Activated T-cell treated with anti-CD3 and anti-CD28 coated beads, Interleukin-2, amount 50 U/mL, for 72 hours (primary cell): Measurements from ENCODE around the gene RPTOR. TPM values are rescaled to one million over a fixed set of nuclear protein-coding genes. Genes with fewer than 3 reads are reported as not detected.

ENCODE experiments used
- ATAC-seq, 2 donors: fragments of 150-1000 bp; cut with Tn5 transposase; replicated peaks in 1 of 2; 2 replicates each; pipeline ENCODE4 v1.10.0; 2021; ENCODE audit warnings: moderate library complexity in 2 of 2, mild to moderate bottlenecking in 1 of 2
- DNase-seq, 2 donors: peaks; one replicate each; pipeline ENCODE4 v3.0.0; 2021 to 2022; ENCODE audit warnings: mixed read lengths in 1 of 2
- H3K27ac Mint-ChIP-seq: one replicate; pipeline ENCODE4 v1.8.0; 2022; ENCODE audit warnings: mild to moderate bottlenecking, moderate library complexity, mixed read lengths
- H3K27me3 Mint-ChIP-seq: one replicate; pipeline ENCODE4 v1.8.0; 2022; ENCODE audit warnings: low read depth, mixed read lengths
- H3K36me3 Mint-ChIP-seq, 2 donors: one replicate each; pipeline ENCODE4 v1.8.0; 2022; ENCODE audit warnings: mixed read lengths in 2 of 2, mild to moderate bottlenecking in 1 of 2; ENCODE audit not compliant: insufficient read depth in 2 of 2
- H3K4me1 Mint-ChIP-seq: one replicate; pipeline ENCODE4 v1.8.0; 2022; ENCODE audit warnings: low read depth, mixed read lengths
- H3K4me3 Mint-ChIP-seq, 2 donors: one replicate each; pipeline ENCODE4 v1.8.0; 2022; ENCODE audit warnings: mild to moderate bottlenecking in 2 of 2, mixed read lengths in 2 of 2, moderate library complexity in 2 of 2
- H3K9me3 Mint-ChIP-seq, 2 donors: one replicate each; pipeline ENCODE4 v1.8.0; 2022; ENCODE audit warnings: mixed read lengths in 2 of 2
- total RNA-seq, 2 donors: library from RNA; stranded (reverse); gene quantifications; one replicate each; pipeline ENCODE4 v1.2.3, GENCODE V29; 2022

RPTOR gene
- total RNA-seq, 2 donors from 2014 or later, result 50.8 to 62.0 TPM

- Mint-ChIP-seq H3K4me3 (peak overlapping the region; percentile 75 to 81), H3K27me3 (no peaks in the 10 kb centered on the region), H3K4me1 (peaks cover 95% of the 10 kb centered on the region), H3K36me3 (peaks cover 21 to 39% of the 10 kb centered on the region in 2 donors), H3K27ac (peak overlapping the region; percentile 38), H3K9me3 (no peaks in the 10 kb centered on the region)
- ATAC-seq, result no peak
- DNase-seq, result no peak
Measured at GRCh38 chr17:80895366-80895765, 350.7 kb downstream of the RPTOR start.

- DNase-seq (no peak), ATAC-seq (no peak)
- peak overlapping the region in 1 of 2 donors; percentile 18 for H3K4me3 Mint-ChIP-seq
- H3K4me1 Mint-ChIP-seq, result peaks cover 80% of the 10 kb centered on the region
- no peaks in the 10 kb centered on the region for H3K9me3 Mint-ChIP-seq
- H3K27me3 Mint-ChIP-seq, result no peaks in the 10 kb centered on the region
- peaks cover 12 to 37% of the 10 kb centered on the region in 2 donors for H3K36me3 Mint-ChIP-seq
- peak overlapping the region; percentile 30 for H3K27ac Mint-ChIP-seq
Measured at GRCh38 chr17:80898716-80899115, 354.1 kb downstream of the RPTOR start.

- no peak overlapping the region for H3K27ac Mint-ChIP-seq
- H3K4me1 Mint-ChIP-seq, result peaks cover 71% of the 10 kb centered on the region
- H3K27me3 Mint-ChIP-seq, result no peaks in the 10 kb centered on the region
- peak; percentile 86 to 87 for DNase-seq
- H3K9me3 Mint-ChIP-seq, result no peaks in the 10 kb centered on the region
- peak overlapping the region; percentile 17 to 32 for H3K4me3 Mint-ChIP-seq
- ATAC-seq, result peak; percentile 77 to 82
- H3K36me3 Mint-ChIP-seq, result peaks cover 6 to 37% of the 10 kb centered on the region in 2 donors
Measured at GRCh38 chr17:80899402-80900268, 355.0 kb downstream of the RPTOR start.

- ATAC-seq, result peak in 1 of 2 donors; percentile 47
- H3K4me3 Mint-ChIP-seq, result peak overlapping the region; percentile 27 to 66
- H3K4me1 Mint-ChIP-seq, result peaks cover 58% of the 10 kb centered on the region
- H3K9me3 Mint-ChIP-seq, result no peaks in the 10 kb centered on the region
- peak overlapping the region; percentile 79 for H3K27ac Mint-ChIP-seq
- peaks cover 4 to 26% of the 10 kb centered on the region in 2 donors for H3K36me3 Mint-ChIP-seq
- H3K27me3 Mint-ChIP-seq, result no peaks in the 10 kb centered on the region
- no peak for DNase-seq
Measured at GRCh38 chr17:80901319-80901718, 356.7 kb downstream of the RPTOR start.

GRCh38 chr17:80902197-80902962, 357.7 kb downstream of the RPTOR start:
- Mint-ChIP-seq H3K4me3 (peak overlapping the region; percentile 23 to 33), H3K27me3 (no peaks in the 10 kb centered on the region), H3K9me3 (no peaks in the 10 kb centered on the region), H3K27ac (peak overlapping the region; percentile 11), H3K4me1 (peaks cover 48% of the 10 kb centered on the region), H3K36me3 (peaks cover 2 to 20% of the 10 kb centered on the region in 2 donors)
- DNase-seq (no peak), ATAC-seq (no peak)

DNA sequence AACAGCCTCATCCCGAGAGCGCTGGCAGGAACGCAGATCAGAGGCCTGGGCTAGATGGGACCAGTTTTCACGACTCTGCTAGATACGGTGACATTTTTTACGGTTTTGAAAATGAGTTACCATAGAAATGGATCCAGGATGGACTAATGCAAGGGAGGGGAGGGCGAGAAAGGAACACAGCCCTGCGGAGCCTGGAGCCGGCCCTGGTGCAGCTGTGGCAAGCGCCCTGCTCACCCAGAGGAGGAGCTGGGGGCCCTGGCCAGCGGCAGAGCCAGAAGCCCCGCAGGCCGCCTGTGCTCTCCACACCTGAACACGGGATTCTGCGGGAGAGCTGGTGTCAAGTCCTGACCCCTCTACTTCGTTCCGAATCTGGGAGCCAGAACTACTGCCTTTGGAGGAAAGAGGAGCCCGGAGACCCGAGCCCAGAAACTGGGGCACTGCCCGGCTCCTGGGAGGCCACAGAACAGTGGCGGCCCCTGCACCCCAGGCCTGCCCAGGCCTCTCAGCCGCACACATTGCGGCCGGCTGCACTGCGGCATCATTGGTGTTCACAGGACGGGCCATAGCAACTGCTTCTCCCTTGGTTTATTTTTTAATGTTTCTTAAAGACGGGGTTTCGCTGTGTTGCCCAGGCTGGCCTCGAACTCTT, 358.4 kb downstream of the RPTOR start:
- Mint-ChIP-seq H3K36me3 (peaks cover 2 to 21% of the 10 kb centered on the region in 2 donors), H3K4me1 (peaks cover 41% of the 10 kb centered on the region), H3K27ac (no peak overlapping the region), H3K27me3 (no peaks in the 10 kb centered on the region), H3K9me3 (no peaks in the 10 kb centered on the region), H3K4me3 (no peak overlapping the region)
- no peak for DNase-seq
- no peak for ATAC-seq

GRCh38 chr17:80904036-80904753, 359.6 kb downstream of the RPTOR start:
- Mint-ChIP-seq H3K4me3 (no peak overlapping the region), H3K4me1 (peaks cover 31% of the 10 kb centered on the region), H3K27ac (no peak overlapping the region), H3K27me3 (no peaks in the 10 kb centered on the region), H3K9me3 (no peaks in the 10 kb centered on the region), H3K36me3 (peaks cover 2 to 19% of the 10 kb centered on the region in 2 donors)
- ATAC-seq (no peak), DNase-seq (no peak)

DNA sequence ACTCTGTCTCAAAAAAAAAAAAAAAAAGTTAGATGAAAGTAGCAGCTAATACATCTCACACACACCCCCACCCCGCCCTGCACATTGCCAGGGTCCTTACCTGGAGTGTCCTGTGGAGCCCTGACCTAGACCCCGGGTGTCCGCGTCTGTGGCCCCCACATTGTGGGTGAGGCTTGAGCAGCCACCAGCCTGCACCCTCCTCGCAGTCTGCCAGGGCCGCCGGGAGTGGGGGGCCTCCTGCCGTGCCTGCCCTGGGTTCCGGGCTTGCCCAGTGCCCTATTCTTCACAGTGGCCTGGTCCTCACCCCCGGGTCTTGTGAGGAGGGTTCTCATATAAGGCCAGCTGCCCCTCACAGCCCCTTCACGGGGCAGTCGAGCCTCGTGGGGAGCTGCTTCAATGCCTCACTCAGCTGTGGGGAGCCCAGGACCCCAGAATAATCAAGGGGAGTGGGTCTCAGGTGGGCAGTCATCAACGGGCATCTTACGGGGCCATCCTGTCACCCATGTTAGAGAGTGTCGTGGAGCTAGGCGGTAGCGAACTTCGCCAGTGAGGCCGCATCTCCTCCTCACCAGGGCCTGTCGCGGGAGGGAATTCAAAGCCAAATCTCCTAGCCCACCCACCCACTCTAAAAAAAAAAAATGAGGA, 361.1 kb downstream of the RPTOR start:
- peaks cover 6 to 20% of the 10 kb centered on the region in 2 donors for H3K36me3 Mint-ChIP-seq
- peaks cover 15% of the 10 kb centered on the region for H3K4me1 Mint-ChIP-seq
- H3K27me3 Mint-ChIP-seq, result no peaks in the 10 kb centered on the region
- ATAC-seq (no peak), DNase-seq (no peak)
- H3K27ac Mint-ChIP-seq, result no peak overlapping the region
- H3K9me3 Mint-ChIP-seq, result no peaks in the 10 kb centered on the region
- no peak overlapping the region for H3K4me3 Mint-ChIP-seq

DNA sequence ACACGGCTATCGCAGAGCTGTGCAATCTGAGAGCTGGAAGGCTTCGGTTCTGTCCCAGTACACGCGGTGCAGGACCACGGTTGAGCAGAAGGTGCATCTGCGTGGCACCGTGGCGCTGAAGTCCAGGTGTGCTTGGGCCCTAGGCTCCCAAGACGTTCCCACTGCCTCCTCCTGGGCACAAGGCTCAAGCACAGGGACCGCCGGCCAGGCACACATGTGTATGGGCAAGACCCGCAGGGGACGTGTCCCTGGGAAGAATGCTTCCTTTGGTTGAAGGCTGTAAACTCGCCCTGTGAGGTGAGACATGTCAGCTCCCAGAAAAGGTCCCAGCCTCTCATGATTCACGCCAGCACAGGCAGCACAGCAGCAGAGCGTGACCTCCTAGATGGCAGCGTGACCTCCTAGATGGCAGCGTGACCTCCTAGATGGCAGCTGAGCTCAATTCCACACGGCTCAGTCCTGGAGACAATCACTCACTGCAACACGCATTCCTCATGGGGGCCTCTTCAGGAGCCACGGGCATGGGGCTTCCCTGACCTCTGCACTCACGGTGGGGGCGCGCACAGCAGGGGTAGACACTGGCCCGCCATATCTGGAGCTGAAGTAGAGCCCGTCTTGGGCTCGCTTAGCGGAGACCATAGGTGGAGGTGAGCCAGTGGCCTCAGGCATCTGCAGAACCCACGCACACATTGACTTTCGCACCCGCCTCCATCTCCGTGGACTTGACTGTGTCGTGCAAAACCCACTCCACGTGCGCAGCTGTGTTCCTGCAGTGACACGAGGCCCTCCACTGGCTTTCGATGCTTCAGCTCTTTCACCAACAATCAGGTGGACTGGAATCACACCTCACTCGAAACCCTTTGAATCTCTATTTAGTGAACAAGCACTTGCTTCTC, 362.0 kb downstream of the RPTOR start:
- H3K27me3 Mint-ChIP-seq, result no peaks in the 10 kb centered on the region
- H3K4me1 Mint-ChIP-seq, result peaks cover 6% of the 10 kb centered on the region
- H3K4me3 Mint-ChIP-seq, result no peak overlapping the region
- no peak for ATAC-seq
- no peaks in the 10 kb centered on the region for H3K9me3 Mint-ChIP-seq
- no peak for DNase-seq
- H3K27ac Mint-ChIP-seq, result no peak overlapping the region
- H3K36me3 Mint-ChIP-seq, result peaks cover 8 to 20% of the 10 kb centered on the region in 2 donors

DNA sequence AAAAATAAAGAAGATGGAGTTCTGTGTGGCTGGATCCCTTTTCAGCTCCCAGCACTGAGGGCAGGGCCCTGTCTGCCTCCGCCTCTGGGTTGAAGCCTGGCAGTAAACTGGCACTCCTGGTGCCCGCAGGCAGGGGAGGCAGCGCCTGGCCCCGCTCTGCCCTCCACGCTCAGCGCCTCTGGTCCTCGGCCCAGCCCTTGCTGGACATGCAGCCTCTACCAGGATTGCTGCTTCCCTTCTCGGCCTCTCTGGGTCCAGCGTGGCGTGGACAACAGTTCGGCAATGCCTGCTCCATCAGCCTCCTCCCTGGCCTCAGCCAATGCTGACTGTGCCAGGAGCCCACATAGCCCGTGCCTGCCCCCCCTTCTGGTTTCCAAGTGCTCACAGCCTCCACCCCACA, 362.6 kb downstream of the RPTOR start:
- Mint-ChIP-seq H3K27ac (no peak overlapping the region), H3K9me3 (no peaks in the 10 kb centered on the region), H3K27me3 (no peaks in the 10 kb centered on the region), H3K4me3 (no peak overlapping the region), H3K4me1 (no peaks in the 10 kb centered on the region), H3K36me3 (peaks cover 6 to 17% of the 10 kb centered on the region in 2 donors)
- no peak for DNase-seq
- no peak for ATAC-seq

DNA sequence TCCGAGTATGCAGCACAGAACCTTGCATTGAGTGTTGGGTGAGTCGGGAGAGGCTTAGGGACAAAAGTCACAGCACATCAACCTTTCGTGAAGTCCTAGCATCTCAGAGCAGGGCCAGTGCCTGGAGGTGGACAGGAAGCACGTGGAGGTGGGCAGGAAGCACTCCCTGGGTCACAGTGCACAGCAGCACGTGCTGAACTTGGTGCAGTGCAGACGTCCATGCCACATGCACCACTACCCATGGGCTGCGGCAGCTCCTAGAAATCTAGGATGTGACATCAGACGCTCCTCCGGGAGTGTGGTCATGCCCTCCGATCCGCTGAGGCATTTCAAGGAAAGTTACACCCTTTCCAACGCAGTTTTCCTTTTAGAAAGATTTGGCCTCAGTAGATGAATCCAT, 363.6 kb downstream of the RPTOR start:
- Mint-ChIP-seq H3K4me1 (no peaks in the 10 kb centered on the region), H3K9me3 (no peaks in the 10 kb centered on the region), H3K36me3 (peaks cover 6 to 17% of the 10 kb centered on the region in 2 donors), H3K27me3 (no peaks in the 10 kb centered on the region), H3K27ac (no peak overlapping the region), H3K4me3 (no peak overlapping the region)
- DNase-seq, result no peak
- ATAC-seq, result no peak
